ENCODE data around the gene MRC2.

MRC2 gene

GRCh38 chr17:62705156-62705777 is 77.8 kb downstream of the MRC2 start:
- no peak for DNase-seq

DNA sequence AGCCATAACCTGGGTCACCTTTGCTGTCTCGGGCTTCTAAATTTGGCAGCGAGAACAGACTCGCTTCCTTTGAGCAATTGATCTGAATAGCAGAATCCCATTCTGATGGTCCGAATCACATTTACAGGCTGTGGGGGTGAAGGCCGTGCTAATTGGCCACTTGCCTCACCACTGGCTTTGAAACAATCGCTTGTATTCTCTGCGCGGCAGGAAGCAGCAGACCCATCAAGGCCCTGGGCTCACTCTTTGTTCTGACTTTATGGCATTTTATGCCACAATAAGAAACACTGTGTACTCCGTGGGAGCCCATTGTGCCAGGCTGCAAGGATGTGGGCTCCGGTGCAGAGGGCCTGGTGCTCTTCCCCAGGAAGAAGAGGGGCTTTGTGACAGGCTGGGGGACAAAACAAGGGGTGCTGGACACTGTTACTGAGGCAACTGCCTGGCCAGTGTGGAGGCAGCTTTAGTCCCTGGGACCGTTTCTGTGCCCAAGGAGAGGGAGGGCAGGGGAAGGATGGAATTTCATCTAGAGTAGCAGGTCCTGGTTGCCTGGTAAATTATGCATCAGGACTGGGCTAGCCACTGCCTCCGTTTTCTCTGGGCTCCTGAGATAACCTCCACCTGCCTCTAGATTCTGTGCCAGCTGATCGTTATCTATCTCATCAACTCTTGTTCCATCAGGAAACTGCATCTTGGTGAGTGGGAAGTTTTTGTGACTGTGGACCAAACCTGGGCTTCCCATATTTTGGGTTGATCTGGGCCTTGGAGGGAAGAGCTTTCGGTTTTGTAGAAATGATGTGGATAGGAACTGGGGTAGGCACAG is 78.5 kb downstream of the MRC2 start:
- DNase-seq: no peak

GRCh38 chr17:62706598-62707424 is 79.3 kb downstream of the MRC2 start:
- DNase-seq: no peak

DNA sequence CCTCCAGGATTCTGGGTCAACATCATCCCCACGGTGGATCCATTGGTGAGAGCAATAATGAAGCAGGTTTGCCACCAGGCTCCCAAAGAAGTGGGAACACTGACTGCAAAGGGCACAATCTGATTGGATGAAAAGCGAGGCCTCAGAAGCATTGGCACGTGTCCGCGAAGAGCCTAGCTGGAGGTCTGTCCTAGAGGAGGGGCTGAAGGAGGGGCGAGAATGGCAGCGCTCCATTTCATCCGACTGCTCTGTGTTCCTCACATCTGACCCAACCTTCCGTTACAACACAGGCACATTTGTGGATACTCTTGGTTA is 79.9 kb downstream of the MRC2 start:
- no peak for DNase-seq

DNA sequence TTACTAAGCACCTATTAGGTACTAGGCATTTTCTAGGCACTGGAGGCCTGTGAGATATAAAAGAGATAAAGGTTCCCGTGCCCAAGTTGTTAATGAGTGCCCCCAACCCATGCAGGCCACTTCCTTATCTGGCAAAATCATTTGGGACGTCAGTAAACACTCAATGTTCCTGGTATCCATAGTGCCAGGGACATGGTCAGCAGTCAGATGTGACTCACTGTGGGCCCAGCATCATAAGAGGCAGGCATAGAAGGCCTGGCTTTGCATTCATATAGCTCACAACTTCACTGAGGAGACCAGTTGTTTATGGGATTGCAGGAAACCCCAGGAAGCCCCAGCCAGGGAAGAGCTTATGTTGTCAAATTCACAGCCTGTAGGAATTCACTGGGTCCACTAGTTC is 81.1 kb downstream of the MRC2 start:
- DNase-seq: no peak

DNA sequence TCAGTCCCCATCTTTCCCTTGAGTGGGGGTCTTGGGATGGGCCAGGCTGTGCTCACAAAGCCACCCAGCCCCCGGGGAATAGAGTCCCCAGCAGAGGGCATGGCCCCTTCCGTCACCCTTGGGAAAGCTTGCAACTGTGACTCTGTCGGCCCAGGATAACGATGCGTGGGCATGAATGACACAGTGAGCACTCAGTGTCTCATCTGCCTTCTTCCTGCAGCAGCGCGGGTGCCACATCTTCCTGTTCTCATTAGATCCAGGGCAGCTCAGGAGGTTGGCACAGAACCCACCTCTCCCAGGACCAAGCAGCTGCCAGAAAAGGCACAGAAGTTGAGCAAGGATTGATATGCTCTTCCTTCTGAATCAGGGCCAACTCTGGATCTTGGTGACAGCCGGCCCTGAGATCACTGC is 84.7 kb downstream of the MRC2 start:
- no peak for DNase-seq

GRCh38 chr17:62713086-62713881 is 85.8 kb downstream of the MRC2 start:
- no peak for DNase-seq

GRCh38 chr17:62714016-62714777 is 86.7 kb downstream of the MRC2 start:
- no peak for DNase-seq

DNA sequence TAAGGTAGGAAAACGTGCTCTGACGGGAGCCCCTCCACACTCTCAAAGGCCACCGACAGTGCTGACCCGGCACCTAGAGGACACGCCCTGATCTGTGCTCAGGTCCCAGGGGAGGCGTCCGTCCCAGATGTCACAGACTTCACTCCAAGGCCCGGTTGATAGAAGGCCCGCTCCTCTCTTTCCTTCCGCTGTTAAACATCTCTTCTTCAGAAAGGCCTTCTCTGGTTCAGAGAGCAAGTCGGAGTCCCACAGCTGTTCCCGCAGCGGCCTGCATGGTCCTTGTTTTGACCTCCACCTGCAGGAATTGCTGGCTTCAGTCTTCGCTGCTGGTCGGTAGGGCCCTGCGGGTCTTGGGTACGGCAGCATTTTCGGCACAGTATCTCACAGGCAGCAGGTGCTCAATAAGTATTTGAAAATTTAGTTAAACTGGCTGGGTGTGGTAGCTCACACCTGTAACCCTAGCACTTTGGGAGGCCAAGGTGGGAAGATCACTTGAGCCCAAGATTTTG is 88.5 kb downstream of the MRC2 start:
- no peak for DNase-seq

GRCh38 chr17:62716834-62717588 is 89.5 kb downstream of the MRC2 start:
- DNase-seq: no peak

GRCh38 chr17:62717589-62717855 is 90.1 kb downstream of the MRC2 start:
- no peak for DNase-seq

GRCh38 chr17:62717889-62718288 is 90.4 kb downstream of the MRC2 start:
- no peak for DNase-seq

GRCh38 chr17:62718429-62718828 is 91.0 kb downstream of the MRC2 start:
- no peak for DNase-seq

GRCh38 chr17:62719586-62719985 is 92.1 kb downstream of the MRC2 start:
- no peak for DNase-seq

DNA sequence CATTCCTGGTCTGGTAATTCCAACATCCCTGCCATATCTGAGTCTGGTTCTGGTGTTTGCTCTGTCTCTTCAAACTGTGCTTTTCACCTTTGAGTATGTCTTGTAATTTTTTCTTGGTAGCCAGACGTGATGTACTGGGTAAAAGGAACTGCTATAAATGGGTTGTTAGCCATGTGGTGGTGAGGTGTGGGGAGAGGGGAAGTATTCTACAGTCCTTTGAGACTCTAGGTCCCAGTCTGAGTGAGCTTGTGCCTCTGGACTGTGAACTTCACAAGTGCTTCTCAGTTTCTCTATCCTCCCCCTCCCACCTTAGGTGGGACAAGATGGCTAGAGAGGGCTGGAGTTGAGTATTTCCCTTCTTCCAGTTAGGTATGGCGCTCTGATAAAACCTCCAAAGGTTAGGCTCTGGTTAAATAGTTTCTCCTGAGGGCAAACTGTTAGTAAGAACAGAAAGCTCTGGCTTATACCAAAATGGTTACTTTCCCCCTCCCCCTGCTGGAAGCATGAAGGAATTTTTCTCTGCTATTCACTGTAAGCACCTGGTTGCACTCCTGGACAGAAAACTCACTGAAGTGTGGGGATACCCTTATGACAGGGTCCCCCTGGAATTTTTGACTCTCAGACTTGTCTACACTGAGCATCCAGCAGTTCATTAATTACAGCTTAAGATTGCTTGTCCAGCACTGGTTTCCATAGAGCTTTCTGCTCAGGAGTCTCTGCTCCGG is 92.8 kb downstream of the MRC2 start:
- no peak for DNase-seq

DNA sequence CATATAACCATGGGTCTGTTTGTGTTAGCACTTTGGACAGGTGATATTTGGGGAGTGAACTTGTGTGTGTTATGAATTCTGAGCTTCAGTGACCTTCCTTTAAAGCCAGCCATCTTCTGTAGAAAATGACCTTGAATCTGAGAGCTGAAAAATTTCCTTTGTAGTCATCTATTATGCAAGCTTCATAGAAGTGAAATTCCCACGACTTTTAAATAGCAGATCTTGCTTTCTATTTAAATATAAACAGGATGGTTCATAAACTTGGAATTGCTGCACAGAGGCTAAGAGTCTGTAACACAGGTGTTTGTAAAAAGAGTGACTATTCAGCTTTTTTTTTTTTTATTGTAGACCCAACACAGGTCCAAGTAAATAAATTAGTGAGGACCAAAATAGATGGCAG is 95.2 kb downstream of the MRC2 start:
- DNase-seq: no peak

DNA sequence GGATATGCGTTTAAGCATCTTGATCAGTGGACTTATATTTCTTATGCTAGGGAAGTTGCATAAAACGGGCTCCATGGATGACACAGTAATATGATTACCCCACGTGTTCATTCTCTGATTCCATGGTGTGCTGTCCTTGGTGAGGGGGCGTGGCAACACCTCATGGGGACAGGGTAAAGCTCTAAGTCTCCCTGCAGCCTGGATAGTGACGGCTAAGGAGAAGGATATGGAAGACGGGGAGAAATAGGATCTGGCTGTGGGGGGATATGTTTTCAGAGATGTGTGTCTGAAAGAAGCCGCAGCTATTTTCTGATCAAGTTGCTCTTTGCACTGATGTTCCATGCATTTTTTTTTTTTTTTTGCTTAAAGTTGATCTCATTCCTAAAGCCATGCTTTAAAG is 96.4 kb downstream of the MRC2 start:
- DNase-seq: no peak

- DNase-seq: no peak
Observed at GRCh38 chr17:62724398-62725146, 97.1 kb downstream of the MRC2 start.

GRCh38 chr17:62725791-62726249 is 98.3 kb downstream of the MRC2 start:
- no peak for DNase-seq
